Panc1 (cell line): ENCODE data around the gene ADCYAP1R1. TPM values are rescaled to one million over a fixed set of nuclear protein-coding genes. Genes with fewer than 3 reads are reported as not detected.

ENCODE experiments used
- ATAC-seq: fragments of 200-7000 bp; cut with Tn5 transposase; 2 replicates; pipeline ENCODE4 v1.9.1; 2020; ENCODE audit warnings: mild to moderate bottlenecking, moderate library complexity
- BruUV-seq: library from RNA; stranded (reverse); fragments of 400-500 nt; replicated peaks from 2 replicates; lab custom pipeline; 2021; lab: Mats Ljungman, UMichigan
- CTCF ChIA-PET: fragments of 300-600 bp; sonication (Branson Sonifier 250); formaldehyde crosslinking; loops from one replicate; lab custom pipeline; 2022; ENCODE audit warnings: antibody characterized with exemption; lab: Charles Lee
- POLR2A ChIA-PET: fragments of 300-600 bp; sonication (Branson Sonifier 250); formaldehyde crosslinking; loops from one replicate; lab custom pipeline; 2022; ENCODE audit warnings: antibody characterized with exemption; lab: Charles Lee
- DNase-seq: peaks from one replicate; pipeline ENCODE4 v3.0.0-alpha.2; 2010; ENCODE audit warnings: low read depth, low spot score
- H3K27ac ChIP-seq: 2 replicates; pipeline ENCODE4 v1.5.1; 2011; ENCODE audit warnings: mild to moderate bottlenecking, low read length, inconsistent platforms
- H3K27me3 ChIP-seq: fragments of 200-500 bp; sonication (Bioruptor generic); 2 replicates; pipeline ENCODE4 v1.6.0; 2014; ENCODE audit warnings: low read length, inconsistent platforms; ENCODE audit not compliant: control insufficient read depth, insufficient read depth
- H3K36me3 ChIP-seq: fragments of 200-500 bp; sonication (Bioruptor generic); 2 replicates; pipeline ENCODE4 v1.5.1; 2014; ENCODE audit warnings: inconsistent platforms, mild to moderate bottlenecking, low read length, moderate library complexity; ENCODE audit not compliant: control insufficient read depth, insufficient read depth
- H3K4me1 ChIP-seq: 2 replicates; pipeline ENCODE4 v1.5.1; 2011; ENCODE audit warnings: inconsistent platforms, mild to moderate bottlenecking, low read length, moderate library complexity; ENCODE audit not compliant: control insufficient read depth, insufficient read depth
- H3K4me3 ChIP-seq, 2 experiments: 2 replicates each; pipeline ENCODE4 v1.5.1; 2011 to 2012; ENCODE audit warnings: low read depth in 2 of 2, low read length in 2 of 2, mild to moderate bottlenecking in 2 of 2, inconsistent platforms in 1 of 2, moderate library complexity in 1 of 2
- H3K9me3 ChIP-seq: fragments of 200-500 bp; sonication (Bioruptor generic); 2 replicates; pipeline ENCODE4 v1.5.1; 2014; ENCODE audit warnings: low read depth, mild to moderate bottlenecking, inconsistent platforms, low read length, moderate library complexity; ENCODE audit not compliant: control insufficient read depth, insufficient read depth
- CTCF ChIP-seq: fragments of 450-650 bp; IDR thresholded peaks from 2 replicates; pipeline ENCODE4 v1.5.1; 2017; ENCODE audit warnings: mild to moderate bottlenecking
- POLR2AphosphoS5 ChIP-seq: IDR thresholded peaks from 2 replicates; pipeline ENCODE4 v1.6.1; 2012; ENCODE audit warnings: mild to moderate bottlenecking, low read depth, low read length, moderate library complexity
- REST ChIP-seq, 2 experiments: IDR thresholded peaks; 2 replicates each; pipeline ENCODE4 v1.6.1; 2011 to 2012; ENCODE audit warnings: low read depth in 2 of 2, control low read depth in 1 of 2, low read length in 1 of 2, mild to moderate bottlenecking in 1 of 2, moderate library complexity in 1 of 2; ENCODE audit not compliant: insufficient read depth in 1 of 2
- SIN3A ChIP-seq: IDR thresholded peaks from 2 replicates; pipeline ENCODE4 v1.6.1; 2012; ENCODE audit warnings: low read depth, mild to moderate bottlenecking, low read length, moderate library complexity, borderline replicate concordance; ENCODE audit not compliant: insufficient read depth
- TCF7L2 ChIP-seq: IDR thresholded peaks from 2 replicates; pipeline ENCODE4 v1.6.1; 2011; ENCODE audit warnings: mild to moderate bottlenecking, low read depth, low read length, inconsistent platforms
- in situ Hi-C: cut with HindIII; loops from 2 replicates; pipeline ENCODE4 v1.10.0; 2016; ENCODE audit warnings: low sequenced_read_pairs, low pct_unique_long_range_greater_than_20kb
- intact Hi-C: fragments of 100-400 bp; cut with micrococcal nuclease; formaldehyde crosslinking; loops from one replicate; pipeline ENCODE4 v1.10.0; 2022; ENCODE audit not compliant: unreplicated experiment
- total RNA-seq: library from RNA; stranded (reverse); gene quantifications from one replicate; pipeline ENCODE4 v1.2.1, GENCODE V29; 2021; ENCODE audit not compliant: unreplicated experiment

ADCYAP1R1 gene
- total RNA-seq, 1 experiment from 2014 or later, result not detected

- H3K9me3 ChIP-seq, result no peaks in the 10 kb centered on the region
- no peaks in the 10 kb centered on the region for H3K36me3 ChIP-seq
- DNase-seq (no peak), ATAC-seq (no peak)
- no peaks in the 10 kb centered on the region for H3K4me1 ChIP-seq
- H3K27ac ChIP-seq, result no peak overlapping the region
- POLR2A ChIA-PET, result no interaction called here
- in situ Hi-C loops (no loop called here), intact Hi-C loops (no loop called here)
- H3K4me3 ChIP-seq, result no peak overlapping the region
- BruUV-seq, result no TSS peak
- peaks cover 16% of the 10 kb centered on the region for H3K27me3 ChIP-seq
- TF ChIP-seq CTCF, result no peak
- CTCF ChIA-PET, result interaction anchor here (0.9 kb wide), 1 partner anchor 17 kb away, joined by 3 read pairs; no protein-coding TSS in a partner anchor
These were observed 23.9 kb downstream of the ADCYAP1R1 start for GRCh38 chr7:31076051-31076450.

GRCh38 chr7:31076641-31077310, 24.7 kb downstream of the ADCYAP1R1 start:
- in situ Hi-C loops, result no loop called here
- intact Hi-C loops, result no loop called here
- Histone ChIP-seq H3K4me3 (no peak overlapping the region), H3K36me3 (no peaks in the 10 kb centered on the region), H3K4me1 (no peaks in the 10 kb centered on the region), H3K27ac (no peak overlapping the region), H3K9me3 (no peaks in the 10 kb centered on the region), H3K27me3 (peaks cover 20% of the 10 kb centered on the region)
- ATAC-seq, result no peak
- no peak for DNase-seq
- no TSS peak for BruUV-seq
- POLR2A ChIA-PET, result no interaction called here
- CTCF ChIA-PET, result interaction anchor here (0.9 kb wide), 1 partner anchor 17 kb away, joined by 3 read pairs; no protein-coding TSS in a partner anchor
- TF ChIP-seq SIN3A, result no peak
- TF ChIP-seq TCF7L2, result no peak
- TF ChIP-seq REST (IDR thresholded peaks at IDR 0.05; ENCODE audit: insufficient read depth in 1 of 2, low read depth in 2 of 2, low read length in 1 of 2), result no peak
- no peak for TF ChIP-seq POLR2AphosphoS5
- no peak for TF ChIP-seq CTCF
